GM23338 (cell line): Measurements from ENCODE around the gene PPY. TPM values are rescaled to one million over a fixed set of nuclear protein-coding genes. Genes with fewer than 3 reads are reported as not detected.

Source experiments
- ATAC-seq: fragments of 200-7000 bp; cut with Tn5 transposase; 3 replicates; pipeline ENCODE4 v1.9.1; 2020
- DNase-seq: peaks from one replicate; pipeline ENCODE4 v3.0.0-alpha.2; 2015; ENCODE audit warnings: low spot score
- H2AFZ ChIP-seq: fragments of 200-600 bp; sonication (generic); 2 replicates; pipeline ENCODE4 v1.8.0; 2016; ENCODE audit warnings: antibody characterized with exemption, mild to moderate bottlenecking, moderate library complexity
- H3F3A ChIP-seq: fragments of 200-600 bp; sonication (generic); replicated peaks from 2 replicates; pipeline ENCODE4 v1.8.0; 2017; ENCODE audit warnings: antibody characterized with exemption, mixed run types, low read depth
- H3K27ac ChIP-seq: fragments of 200-600 bp; sonication (generic); 2 replicates; pipeline ENCODE4 v1.6.1; 2016; ENCODE audit warnings: low read depth
- H3K27me3 ChIP-seq: fragments of 200-600 bp; sonication (generic); 2 replicates; pipeline ENCODE4 v1.8.0; 2016; ENCODE audit warnings: mild to moderate bottlenecking, mixed run types, moderate library complexity; ENCODE audit not compliant: insufficient read depth
- H3K36me3 ChIP-seq: fragments of 200-600 bp; sonication (generic); 2 replicates; pipeline ENCODE4 v1.8.0; 2016; ENCODE audit warnings: mild to moderate bottlenecking; ENCODE audit not compliant: insufficient read depth
- H3K4me1 ChIP-seq: fragments of 200-600 bp; sonication (generic); 2 replicates; pipeline ENCODE4 v1.8.0; 2016; ENCODE audit warnings: mild to moderate bottlenecking, moderate library complexity; ENCODE audit not compliant: insufficient read depth
- H3K4me2 ChIP-seq: fragments of 200-600 bp; sonication (generic); 2 replicates; pipeline ENCODE4 v1.7.1; 2017; ENCODE audit warnings: mixed run types
- H3K4me3 ChIP-seq: fragments of 200-600 bp; sonication (generic); 2 replicates; pipeline ENCODE4 v1.6.1; 2016; ENCODE audit warnings: mixed run types
- H3K79me2 ChIP-seq: fragments of 200-600 bp; sonication (generic); replicated peaks from 2 replicates; pipeline ENCODE4 v1.8.0; 2017; ENCODE audit warnings: mild to moderate bottlenecking; ENCODE audit not compliant: insufficient read depth
- H3K9me2 ChIP-seq: fragments of 200-600 bp; sonication (generic); 2 replicates; pipeline ENCODE4 v1.8.0; 2017; ENCODE audit not compliant: insufficient read depth
- H4K20me1 ChIP-seq: fragments of 200-600 bp; sonication (generic); replicated peaks from 2 replicates; pipeline ENCODE4 v1.8.0; 2017; ENCODE audit warnings: mild to moderate bottlenecking; ENCODE audit not compliant: insufficient read depth
- H3K27ac Mint-ChIP-seq: 2 replicates; pipeline ENCODE4 v1.8.0; 2020; ENCODE audit warnings: inconsistent platforms, mild to moderate bottlenecking, moderate library complexity, mixed read lengths
- H3K27me3 Mint-ChIP-seq: 3 replicates; pipeline ENCODE4 v1.8.0; 2022; ENCODE audit warnings: low read depth, mild to moderate bottlenecking, moderate library complexity, mixed read lengths, inconsistent platforms; ENCODE audit not compliant: insufficient read depth, poor library complexity
- H3K36me3 Mint-ChIP-seq: 3 replicates; pipeline ENCODE4 v1.8.0; 2021; ENCODE audit warnings: low read depth, mild to moderate bottlenecking, inconsistent platforms, moderate library complexity, mixed read lengths
- H3K4me1 Mint-ChIP-seq: 3 replicates; pipeline ENCODE4 v1.8.0; 2020; ENCODE audit warnings: mild to moderate bottlenecking, inconsistent platforms, mixed read lengths
- H3K4me3 Mint-ChIP-seq: 3 replicates; pipeline ENCODE4 v1.8.0; 2021; ENCODE audit warnings: moderate library complexity, mild to moderate bottlenecking, inconsistent platforms, mixed read lengths
- H3K9me3 Mint-ChIP-seq: 3 replicates; pipeline ENCODE4 v1.8.0; 2020; ENCODE audit warnings: moderate library complexity, mild to moderate bottlenecking, inconsistent platforms, mixed read lengths
- ETS1 ChIP-seq: IDR thresholded peaks from 2 replicates; pipeline ENCODE4 v1.6.1; 2016; ENCODE audit warnings: antibody characterized with exemption
- EZH2 ChIP-seq: fragments of 200-600 bp; sonication (generic); IDR thresholded peaks from one replicate; pipeline ENCODE4 v1.8.0; 2017; ENCODE audit warnings: antibody characterized with exemption, mild to moderate bottlenecking, low read depth; ENCODE audit not compliant: unreplicated experiment
- EZH2phosphoT487 ChIP-seq: fragments of 200-600 bp; sonication (generic); IDR thresholded peaks from one replicate; pipeline ENCODE4 v1.8.1; 2018; ENCODE audit warnings: antibody characterized with exemption; ENCODE audit not compliant: unreplicated experiment
- NANOG ChIP-seq: IDR thresholded peaks from 2 replicates; pipeline ENCODE4 v1.6.1; 2016; ENCODE audit warnings: antibody characterized with exemption, borderline replicate concordance
- REST ChIP-seq: IDR thresholded peaks from one replicate; pipeline ENCODE4 v1.6.1; 2018; ENCODE audit warnings: antibody characterized with exemption; ENCODE audit not compliant: unreplicated experiment
- STAT1 ChIP-seq: IDR thresholded peaks from one replicate; pipeline ENCODE4 v1.6.1; 2016; ENCODE audit warnings: antibody characterized with exemption; ENCODE audit not compliant: unreplicated experiment
- ZNF331 ChIP-seq: fragments of 250-450 bp; sonication (Bioruptor Pico); IDR thresholded peaks from 2 replicates; pipeline ENCODE4 v1.5.0; 2020; ENCODE audit warnings: low read depth, mild to moderate bottlenecking, moderate library complexity
- polyA plus RNA-seq: library from polyadenylated mRNA; unstranded; fragments of >200 nt; fragmentation: Nextera tagmentation; extraction: Ambion mirVana; gene quantifications from 2 replicates; pipeline ENCODE4 v1.2.1, GENCODE V29; 2016
- total RNA-seq: library from RNA; depleted of rRNA; stranded (reverse); fragments of >200 nt; shearing (Covaris generic); gene quantifications from 2 replicates; pipeline ENCODE4 v1.2.3, GENCODE V29; 2014

Gene PPY
- total and polyA plus RNA-seq, 2 experiments from 2014 or later: 0.94 TPM; not detected in 1

- no peak for ATAC-seq
- no peak overlapping the region for H3K4me3 Mint-ChIP-seq
- Histone ChIP-seq H3F3A (no peaks in the 10 kb centered on the region), H2AFZ (no peak overlapping the region), H3K27me3 (peaks cover 39% of the 10 kb centered on the region), H3K9me2 (no peaks in the 10 kb centered on the region), H3K27ac (no peak overlapping the region), H3K4me1 (peaks cover 7% of the 10 kb centered on the region; the same call in 1 of the 2 replicates), H3K79me2 (no peaks in the 10 kb centered on the region), H3K4me2 (no peak overlapping the region), H4K20me1 (no peaks in the 10 kb centered on the region; the same call in 1 of the 2 replicates), H3K36me3 (no peaks in the 10 kb centered on the region), H3K4me3 (no peak overlapping the region)
- DNase-seq: no peak
- peaks cover 17% of the 10 kb centered on the region for H3K4me1 Mint-ChIP-seq
- no peak overlapping the region for H3K27ac Mint-ChIP-seq
- H3K9me3 Mint-ChIP-seq: peaks cover 6% of the 10 kb centered on the region; the same call in 2 of the 3 replicates
- TF ChIP-seq REST: no peak
- no peak for TF ChIP-seq EZH2phosphoT487
- TF ChIP-seq EZH2: no peak
- TF ChIP-seq STAT1: no peak
- no peak for TF ChIP-seq ZNF331 (CRISPR knock-in tag)
- no peak for TF ChIP-seq ETS1
- H3K27me3 Mint-ChIP-seq: peaks cover 26% of the 10 kb centered on the region
- peaks cover 6% of the 10 kb centered on the region; the same call in 1 of the 3 replicates for H3K36me3 Mint-ChIP-seq
Measured at GRCh38 chr17:43913584-43913983, 28.7 kb downstream of the PPY start.

- H3K4me1 Mint-ChIP-seq: peaks cover 17% of the 10 kb centered on the region
- Histone ChIP-seq H3K4me2 (no peak overlapping the region), H4K20me1 (no peaks in the 10 kb centered on the region; the same call in 1 of the 2 replicates), H3K4me3 (no peak overlapping the region), H3K4me1 (peaks cover 9% of the 10 kb centered on the region), H3K79me2 (no peaks in the 10 kb centered on the region), H3K9me2 (no peaks in the 10 kb centered on the region), H3F3A (no peaks in the 10 kb centered on the region), H3K27ac (no peak overlapping the region), H3K36me3 (no peaks in the 10 kb centered on the region), H2AFZ (no peak overlapping the region), H3K27me3 (peaks cover 39% of the 10 kb centered on the region)
- H3K9me3 Mint-ChIP-seq: peaks cover 6% of the 10 kb centered on the region; the same call in 2 of the 3 replicates
- TF ChIP-seq ETS1 (no peak), STAT1 (no peak), NANOG (no peak), EZH2 (no peak)
- no peak overlapping the region for H3K27ac Mint-ChIP-seq
- no peak for ATAC-seq
- no peak for DNase-seq
- H3K4me3 Mint-ChIP-seq: no peak overlapping the region
- H3K36me3 Mint-ChIP-seq: peaks cover 6% of the 10 kb centered on the region; the same call in 1 of the 3 replicates
- H3K27me3 Mint-ChIP-seq: peaks cover 24% of the 10 kb centered on the region
Measured at GRCh38 chr17:43912635-43913304, 29.5 kb downstream of the PPY start.
